Stimulated activated naive CD4-positive, alpha-beta T cell (primary cell): ENCODE measurements around the gene UBE2M.
"Not testable (repeated sequence)": the region's sequence is repeated elsewhere in the genome, so short reads cannot be mapped to it uniquely, and the experiment has no call there.

ENCODE experiments used
- DNase-seq, 6 experiments: peaks; one replicate each; lab custom pipeline; 2025; lab: John Stamatoyannopoulos, UW

Gene UBE2M

GRCh38 chr19:58558066-58558622 lies at the start of gene UBE2M:
Gene UBE2M, minus strand, starts transcription at chr19:58558611. Its CDS starts 230 bp downstream, at chr19:58558381.
- DNase-seq: no peak

- not testable (repeated sequence) for DNase-seq
Measured at GRCh38 chr19:58607213-58607612, 48.8 kb upstream of the UBE2M start.

GRCh38 chr19:58606251-58606896 lies 48.0 kb upstream of the UBE2M start:
- not testable (repeated sequence) for DNase-seq

- DNase-seq: no peak
Measured at GRCh38 chr19:58586133-58586765, 27.8 kb upstream of the UBE2M start.

GRCh38 chr19:58585442-58586132 lies 27.2 kb upstream of the UBE2M start:
- DNase-seq: no peak

- DNase-seq: no peak
Measured at GRCh38 chr19:58584498-58585441, 26.4 kb upstream of the UBE2M start.

- no peak for DNase-seq
Measured at GRCh38 chr19:58582985-58583384, 24.6 kb upstream of the UBE2M start.

DNA sequence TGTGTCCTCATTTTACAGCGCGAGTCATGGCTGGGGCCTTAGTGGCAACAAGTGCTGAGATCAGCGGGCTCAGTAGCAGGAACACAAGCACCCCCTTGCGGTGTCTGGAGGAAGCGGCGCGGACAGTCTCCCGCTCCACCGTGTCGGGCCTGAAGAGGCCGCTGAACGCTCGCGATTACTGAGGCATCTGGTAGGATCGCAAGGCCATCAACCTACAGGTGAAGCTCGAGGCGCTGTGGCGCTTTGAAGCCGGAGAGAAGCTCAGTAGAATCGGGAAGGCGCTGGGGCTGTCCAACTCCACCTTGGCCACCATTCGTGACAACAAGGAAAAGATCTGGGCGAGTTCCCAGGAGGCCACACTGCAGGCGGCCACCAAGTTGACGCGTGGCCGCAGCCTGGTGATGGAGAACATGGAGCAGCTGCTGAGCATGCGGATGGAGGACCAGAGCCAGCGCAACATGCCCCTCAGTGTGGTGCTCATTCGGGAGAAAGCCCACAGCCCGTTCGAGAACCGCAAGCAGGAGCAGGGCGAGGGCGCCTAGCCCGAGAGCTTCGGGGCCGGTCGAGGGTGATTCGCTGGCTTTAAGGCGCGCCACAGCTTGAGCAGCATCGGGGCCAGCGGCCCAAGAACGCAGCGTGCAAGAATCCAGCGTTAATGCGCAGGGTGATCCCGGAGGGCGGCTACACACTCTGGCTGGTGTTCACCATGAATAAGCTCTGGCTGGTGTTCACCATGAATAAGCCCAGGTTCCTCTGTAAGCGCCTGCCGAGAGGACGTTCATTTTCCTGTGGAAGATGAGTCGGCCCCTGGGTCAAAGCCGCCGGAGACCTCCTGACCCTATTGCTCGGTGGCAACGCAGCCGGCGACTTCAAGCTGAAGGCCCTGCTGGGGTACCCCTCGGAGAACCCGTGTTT lies 23.1 kb upstream of the UBE2M start:
- DNase-seq: no peak

DNA sequence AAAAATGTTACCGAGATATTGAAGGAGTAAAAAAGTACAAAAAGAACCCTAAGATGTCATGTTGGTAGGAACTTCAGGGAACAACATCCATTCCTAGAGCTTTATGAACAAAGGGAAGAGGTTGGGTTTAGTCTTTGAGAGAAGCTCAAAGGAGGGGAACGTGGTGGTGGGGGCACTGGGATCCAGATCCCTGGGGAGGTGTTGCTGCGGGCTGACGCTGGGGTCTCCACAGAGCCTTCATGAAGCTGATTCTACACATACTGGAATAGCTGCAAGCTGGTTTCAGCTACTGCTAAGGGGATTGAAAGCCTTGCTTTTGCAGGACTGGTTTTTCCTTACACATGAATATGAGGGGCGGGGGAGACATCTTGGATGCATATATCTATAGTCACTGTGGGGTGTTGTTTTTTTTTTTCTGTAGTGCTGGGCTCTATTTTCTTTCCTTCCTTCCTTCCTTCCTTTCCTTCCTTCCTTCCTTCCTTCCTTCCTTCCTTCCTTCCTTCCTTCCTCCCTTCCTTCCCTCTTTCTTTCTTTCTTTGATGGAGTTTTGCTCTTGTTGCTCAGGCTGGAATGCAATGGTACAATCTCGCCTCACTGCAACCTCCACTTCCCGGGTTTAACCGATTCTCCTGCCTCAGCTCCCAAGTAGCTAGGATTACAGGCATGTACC lies 21.2 kb upstream of the UBE2M start:
- no peak for DNase-seq

GRCh38 chr19:58578012-58578925 lies 19.9 kb upstream of the UBE2M start:
- DNase-seq: no peak

DNA sequence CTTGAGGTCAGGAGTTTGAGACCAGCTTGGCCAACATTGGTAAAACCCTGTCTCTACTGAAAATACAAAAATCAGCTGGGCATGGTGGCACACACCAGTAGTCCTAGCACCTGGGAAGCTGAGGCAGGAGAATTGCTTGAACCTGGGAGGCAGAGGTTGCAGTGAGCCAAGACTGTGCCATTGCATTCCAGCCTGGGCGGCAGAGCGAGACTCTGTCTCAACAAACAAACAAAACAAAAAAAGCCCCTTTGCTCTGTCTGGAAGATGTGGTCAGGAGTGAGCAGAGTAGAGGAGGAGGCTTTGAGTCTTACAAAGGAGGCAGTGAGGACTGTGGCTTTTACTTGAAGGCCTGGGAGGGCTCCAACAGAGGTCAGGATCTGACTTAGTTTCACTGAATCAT lies 19.2 kb upstream of the UBE2M start:
- not testable (repeated sequence) for DNase-seq

DNA sequence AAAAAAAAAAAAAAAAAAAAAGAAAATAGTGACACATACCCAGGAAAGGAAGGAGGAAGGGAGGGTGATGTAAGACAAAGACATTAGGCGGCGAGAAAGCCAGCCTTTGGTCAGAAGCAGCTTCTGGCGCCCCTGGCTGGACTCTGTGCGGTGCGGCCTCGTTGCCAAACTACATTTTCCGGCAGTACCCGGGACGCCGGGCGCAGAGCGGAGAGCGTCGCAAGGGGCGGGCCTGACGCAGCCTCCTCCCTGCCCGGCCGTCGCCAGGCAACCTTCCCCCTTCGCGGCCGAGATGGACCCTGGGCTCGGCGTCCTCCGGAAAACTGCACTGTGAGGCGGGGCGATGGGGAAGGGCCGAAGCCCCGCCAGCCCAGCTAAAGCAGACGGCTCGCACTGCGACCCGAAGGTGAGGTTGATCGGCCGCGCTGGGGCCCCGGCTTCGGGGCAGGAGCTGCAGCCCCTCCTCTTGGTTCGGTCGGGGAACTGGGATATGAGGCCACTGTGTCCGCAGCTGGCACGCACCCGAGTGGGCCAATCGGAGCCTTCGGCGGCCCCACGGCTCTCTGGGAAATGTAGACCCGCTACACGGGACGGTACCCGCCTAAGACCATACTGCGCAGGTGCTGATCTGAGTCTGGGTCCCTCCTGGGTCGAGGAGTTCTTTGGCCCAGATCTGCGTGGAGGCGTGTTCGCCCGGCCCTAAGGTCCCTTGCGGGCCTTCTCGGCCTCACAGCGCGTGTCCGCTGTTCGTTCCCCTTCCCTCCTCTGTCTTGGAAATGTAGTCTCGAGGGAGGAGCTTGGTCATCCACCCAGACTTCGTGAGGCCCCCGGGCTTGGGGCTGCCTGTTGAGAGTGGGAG lies 17.0 kb upstream of the UBE2M start:
- no peak for DNase-seq

- DNase-seq: no peak
Measured at GRCh38 chr19:58573658-58574164, 15.3 kb upstream of the UBE2M start.

DNA sequence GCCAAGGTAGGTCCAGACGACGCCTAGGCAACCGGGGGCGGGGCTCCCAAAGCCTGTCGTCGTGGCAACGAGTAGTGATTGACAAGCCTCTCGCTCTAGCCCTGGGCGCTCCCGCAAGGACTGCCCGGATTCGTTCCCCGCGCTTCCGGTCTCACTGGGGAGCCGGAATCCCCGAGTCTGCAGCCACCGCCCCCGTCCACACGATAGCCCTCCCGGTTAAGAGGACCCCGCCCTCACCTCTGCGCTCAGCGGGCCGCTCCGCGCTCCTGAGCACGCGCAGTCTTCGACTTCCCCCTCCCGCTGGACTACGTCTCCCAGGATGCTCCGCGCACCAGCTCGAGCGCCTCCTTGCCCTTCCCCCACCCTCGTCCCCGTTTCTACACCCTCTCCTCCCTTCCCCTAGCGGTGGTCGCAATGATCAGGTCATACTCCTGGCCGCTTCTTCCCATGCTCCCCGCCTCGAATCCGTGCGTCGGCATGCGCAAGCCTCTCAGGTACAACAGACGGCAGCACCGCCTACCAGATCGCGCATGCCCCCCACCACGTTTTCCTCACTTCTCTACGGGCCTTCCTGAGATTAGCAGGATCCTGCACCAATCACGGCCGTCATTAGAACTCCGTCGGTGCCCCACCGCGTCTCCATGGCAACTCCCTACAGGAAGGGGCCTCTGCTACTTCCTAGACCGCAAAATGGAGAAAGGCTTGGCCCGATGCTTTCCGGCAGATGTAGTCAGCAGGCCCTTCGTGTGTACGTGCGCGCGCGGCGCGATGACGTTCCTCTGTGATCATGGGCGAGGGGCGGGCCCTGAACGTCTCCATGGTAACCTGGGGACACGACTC lies 14.6 kb upstream of the UBE2M start, which contains the start of gene MZF1:
Gene MZF1, minus strand, starts transcription at position 518 of the 840 bp plus-strand sequence. CDS start 1,946 bp downstream, outside the sequence.
- DNase-seq: no peak

DNA sequence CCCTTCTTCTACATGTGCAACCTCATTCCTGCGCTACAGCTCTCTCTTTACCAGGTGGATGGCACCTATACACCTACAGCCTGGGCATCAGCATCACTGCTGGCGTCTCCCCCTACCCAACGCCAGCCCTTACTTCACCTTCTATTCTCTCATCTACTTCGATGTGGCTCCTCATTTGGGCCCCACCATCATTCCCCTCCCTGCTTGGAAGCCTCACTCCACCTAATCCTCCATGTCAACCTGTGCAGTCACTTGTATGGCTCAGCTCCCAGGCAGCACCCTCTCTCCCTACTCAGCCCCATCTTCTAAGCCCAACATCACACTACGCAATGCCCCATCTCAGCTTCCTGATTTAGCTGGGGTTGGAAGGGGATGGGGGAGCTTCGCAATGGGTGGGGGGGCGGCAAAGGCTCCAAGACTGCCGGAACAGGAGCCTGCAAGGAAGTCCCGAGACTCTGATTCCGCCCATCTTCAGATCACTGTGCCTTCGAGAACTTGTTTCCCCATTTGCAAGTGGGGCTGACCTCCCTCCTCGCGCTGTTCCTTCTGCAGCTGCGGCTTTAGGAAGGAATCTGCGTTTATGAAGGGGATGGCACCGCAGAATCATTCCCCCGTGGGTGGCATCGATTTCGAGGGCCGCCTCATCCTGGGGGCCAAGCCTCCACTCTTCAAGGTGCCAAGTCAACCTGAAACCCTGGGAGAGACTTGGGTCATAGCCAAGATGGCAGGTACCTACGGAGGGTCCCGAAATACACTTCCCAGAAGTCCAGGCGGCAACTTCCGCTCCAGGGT lies 13.8 kb upstream of the UBE2M start:
- no peak for DNase-seq

DNA sequence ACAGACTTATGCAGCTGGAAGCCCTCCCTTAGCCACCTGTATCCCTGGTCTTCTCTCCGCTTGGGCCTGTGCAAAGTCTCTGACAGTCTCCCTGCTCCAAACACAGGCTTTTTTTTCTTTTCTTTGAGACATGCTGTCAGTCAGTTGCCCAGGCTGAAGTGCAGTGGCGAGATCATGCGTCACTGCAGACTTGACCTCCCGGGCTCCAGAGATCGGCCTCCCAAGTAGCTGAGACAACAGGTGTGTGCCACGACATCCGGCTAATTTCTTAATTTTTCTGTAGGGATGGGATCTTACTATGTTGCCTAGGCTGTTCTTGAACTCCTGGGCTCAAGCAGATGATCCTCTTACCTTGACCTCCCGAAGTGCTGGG lies 13.2 kb upstream of the UBE2M start:
- no peak for DNase-seq
